Measurements from ENCODE around the gene MED27. TPM values are rescaled to one million over a fixed set of nuclear protein-coding genes. Genes with fewer than 3 reads are reported as not detected.

MED27 gene
- total and polyA plus RNA-seq, 2 of the 4 experiments (the other 2 are of a cell fraction): 50.2 to 63.4 TPM

GRCh38 chr9:132026932-132027585, 52.6 kb downstream of the MED27 start (continued):
- TF ChIP-seq CEBPB (IDR thresholded peaks at IDR 0.05; ENCODE audit: low read depth, low read length): no peak

- CTCF ChIA-PET: no interaction called here
- intact Hi-C loops (cut with micrococcal nuclease): loop anchor here (10.0 kb wide), 1 partner anchor 139 kb away; the partner anchor contains the start of gene NTNG2
Measured at GRCh38 chr9:132025766-132026165, 53.9 kb downstream of the MED27 start.

More at GRCh38 chr9:132025766-132026165, 53.9 kb downstream of the MED27 start:
- Histone ChIP-seq H2BK120ac (ENCODE audit: low read depth, low read length) (peak overlapping the region; percentile 83; the same call in 1 of the 2 replicates), H4K20me1 (ENCODE audit: insufficient read depth, low read length) (peaks cover 34% of the 10 kb centered on the region), H3K4me2 (ENCODE audit: low read depth, low read length) (no peak overlapping the region), H3K27ac (ENCODE audit: insufficient read depth, low read length) (no peak overlapping the region), H2AFZ (replicated peaks; ENCODE audit: low read length, poor library complexity) (no peak overlapping the region), H2BK20ac (ENCODE audit: low read depth, low read length) (peak overlapping the region; percentile 81; the same call in 1 of the 2 replicates), H3K18ac (ENCODE audit: low read depth, low read length) (peak overlapping the region; percentile 40; the same call in 1 of the 2 replicates), H3K9me1 (ENCODE audit: insufficient read depth, low read length) (peaks cover 29% of the 10 kb centered on the region), H4K5ac (ENCODE audit: low read depth, low read length) (no peak overlapping the region), H2AK5ac (ENCODE audit: low read depth, low read length) (peak overlapping the region; percentile 71; the same call in 1 of the 2 replicates), H3K14ac (replicated peaks; ENCODE audit: low read depth, low read length) (peak overlapping the region; percentile 68), H3K9me3 (ENCODE audit: control insufficient read depth, insufficient read depth, low read length) (no peaks in the 10 kb centered on the region), H3K4me3 (ENCODE audit: insufficient read depth, low read depth, low read length) (no peak overlapping the region), H4K8ac (ENCODE audit: low read depth in 2 of 2, low read length in 2 of 2) (no peak overlapping the region), H2BK5ac (ENCODE audit: low read depth, low read length, poor library complexity, severe bottlenecking) (no peak overlapping the region), H3K36me3 (ENCODE audit: control insufficient read depth, insufficient read depth, low read length) (no peaks in the 10 kb centered on the region), H3K9ac (ENCODE audit: low read depth, low read length) (no peak overlapping the region), H3K56ac (ENCODE audit: extremely low read depth, insufficient read depth, low read length) (no peak overlapping the region), H2BK15ac (ENCODE audit: low read depth, low read length) (peak overlapping the region; percentile 27; the same call in 2 of the 3 replicates), H3K23ac (ENCODE audit: low read depth, low read length) (no peak overlapping the region), H4K91ac (ENCODE audit: insufficient read depth, low read depth, low read length) (no peak overlapping the region), H3K79me1 (ENCODE audit: low read depth in 1 of 2, low read length in 2 of 2) (peaks cover 42 to 84% of the 10 kb centered on the region in 2 experiments), H3K4me1 (ENCODE audit: control insufficient read depth, insufficient read depth, low read length) (peaks cover 23% of the 10 kb centered on the region), H2AK9ac (replicated peaks; ENCODE audit: low read depth, low read length, poor library complexity) (no peak overlapping the region), H3K4ac (ENCODE audit: low read depth, low read length) (peak overlapping the region; percentile 56), H3K27me3 (ENCODE audit: control insufficient read depth, insufficient read depth, low read length) (no peaks in the 10 kb centered on the region)
- no CpG with 5 or more reads among the region's 3 CpGs for WGBS, 2 experiments (ENCODE audit: extremely low coverage in 2 of 2, insufficient read length in 1 of 2)
- POLR2A ChIA-PET (ENCODE audit: unreplicated experiment): no interaction called here
- DNase-seq: no peak
- in situ Hi-C loops (cut with MboI; ENCODE audit: low sequenced_read_pairs): no loop called here
- ATAC-seq (ENCODE audit: low read depth): no peak
- dilution Hi-C loops (cut with HindIII; ENCODE audit: low sequenced_read_pairs, unreplicated experiment): no loop called here
- no TSS peak for BruUV-seq (replicated peaks)
- TF ChIP-seq USF2 (IDR thresholded peaks at IDR 0.05; ENCODE audit: low read depth, low read length): no peak
